ENCODE measurements around the gene MRAP2. TPM values are rescaled to one million over a fixed set of nuclear protein-coding genes. Genes with fewer than 3 reads are reported as not detected.

MRAP2 gene
- polyA plus RNA-seq, 1 donor from 2014 or later = 1.0 TPM

DNA sequence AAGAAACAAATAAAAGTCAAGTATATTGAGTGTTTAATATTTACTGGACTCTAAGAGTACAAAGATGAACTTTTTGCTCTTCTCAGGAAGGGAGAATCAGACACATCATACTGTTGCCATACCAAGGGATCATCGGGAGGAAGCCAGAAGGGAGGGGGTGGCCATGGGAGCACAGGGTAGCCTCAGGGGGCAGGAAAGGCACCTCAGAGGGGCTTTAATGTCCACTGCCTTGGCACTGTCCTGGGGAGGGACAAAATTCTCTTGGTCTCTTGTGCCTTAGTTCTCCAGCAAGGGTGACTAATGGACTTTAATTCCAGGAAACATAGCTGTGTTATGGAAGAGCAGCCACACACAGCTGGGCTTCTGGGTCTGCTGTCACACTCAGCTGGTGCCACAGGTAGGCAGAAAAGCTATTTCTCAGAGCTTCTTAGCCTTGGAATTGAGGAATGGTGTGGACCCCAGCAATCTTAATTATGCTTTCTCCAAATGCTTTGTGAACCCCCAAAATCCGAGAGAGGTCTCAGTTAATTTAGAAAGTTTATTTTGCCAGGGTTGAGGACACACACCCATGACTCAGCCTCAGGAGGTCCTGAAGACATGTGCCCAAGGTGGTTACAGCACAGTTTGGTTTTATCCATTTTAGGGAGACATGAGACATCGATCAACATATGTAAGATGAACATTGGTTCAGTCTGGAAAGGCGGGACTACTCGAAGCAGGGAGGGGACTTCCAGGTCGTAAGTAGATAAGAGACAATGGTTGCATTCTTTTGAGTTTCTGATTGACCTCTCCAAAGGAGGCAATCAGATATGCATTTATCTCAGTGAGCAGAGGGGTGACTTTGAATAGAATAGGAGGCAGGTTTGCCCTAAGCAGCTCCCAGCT lies 53.2 kb downstream of the MRAP2 start:
- Histone ChIP-seq H3K9me2 (ENCODE audit: insufficient read depth, low read length) (no peaks in the 10 kb centered on the region), H3K79me2 (replicated peaks; ENCODE audit: insufficient read depth, low read length) (no peaks in the 10 kb centered on the region), H3K9me3 (ENCODE audit: low read length) (no peaks in the 10 kb centered on the region), H3F3A (ENCODE audit: insufficient read depth, low read length, poor library complexity, severe bottlenecking) (no peaks in the 10 kb centered on the region), H3K27ac (ENCODE audit: low read length) (no peak overlapping the region), H4K20me1 (ENCODE audit: insufficient read depth) (no peaks in the 10 kb centered on the region), H3K4me2 (ENCODE audit: low read length) (no peak overlapping the region), H3K4me3 (ENCODE audit: low read length) (no peak overlapping the region), H3K36me3 (ENCODE audit: insufficient read depth, low read length) (no peaks in the 10 kb centered on the region), H3K27me3 (ENCODE audit: insufficient read depth, low read depth, low read length) (no peaks in the 10 kb centered on the region), H3K9ac (ENCODE audit: low read length) (no peak overlapping the region), H2AFZ (ENCODE audit: low read depth, low read length) (no peak overlapping the region)
- TF ChIP-seq, protein P1, sequence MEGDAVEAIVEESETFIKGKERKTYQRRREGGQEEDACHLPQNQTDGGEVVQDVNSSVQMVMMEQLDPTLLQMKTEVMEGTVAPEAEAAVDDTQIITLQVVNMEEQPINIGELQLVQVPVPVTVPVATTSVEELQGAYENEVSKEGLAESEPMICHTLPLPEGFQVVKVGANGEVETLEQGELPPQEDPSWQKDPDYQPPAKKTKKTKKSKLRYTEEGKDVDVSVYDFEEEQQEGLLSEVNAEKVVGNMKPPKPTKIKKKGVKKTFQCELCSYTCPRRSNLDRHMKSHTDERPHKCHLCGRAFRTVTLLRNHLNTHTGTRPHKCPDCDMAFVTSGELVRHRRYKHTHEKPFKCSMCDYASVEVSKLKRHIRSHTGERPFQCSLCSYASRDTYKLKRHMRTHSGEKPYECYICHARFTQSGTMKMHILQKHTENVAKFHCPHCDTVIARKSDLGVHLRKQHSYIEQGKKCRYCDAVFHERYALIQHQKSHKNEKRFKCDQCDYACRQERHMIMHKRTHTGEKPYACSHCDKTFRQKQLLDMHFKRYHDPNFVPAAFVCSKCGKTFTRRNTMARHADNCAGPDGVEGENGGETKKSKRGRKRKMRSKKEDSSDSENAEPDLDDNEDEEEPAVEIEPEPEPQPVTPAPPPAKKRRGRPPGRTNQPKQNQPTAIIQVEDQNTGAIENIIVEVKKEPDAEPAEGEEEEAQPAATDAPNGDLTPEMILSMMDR (IDR thresholded peaks at IDR 0.05; ENCODE audit: poor library complexity, severe bottlenecking) = no peak
- TF ChIP-seq MXI1 (conservative IDR thresholded peaks at IDR 0.05; ENCODE audit: poor library complexity, severe bottlenecking) (no peak), TAF1 (IDR thresholded peaks at IDR 0.05; ENCODE audit: low read depth) (no peak), RAD21 (conservative IDR thresholded peaks at IDR 0.05) (no peak), EZH2 (IDR thresholded peaks at IDR 0.05; ENCODE audit: borderline replicate concordance, insufficient read depth, low read length, poor library complexity, severe bottlenecking) (no peak), EP300 (conservative IDR thresholded peaks at IDR 0.05; ENCODE audit: poor library complexity, severe bottlenecking) (no peak), SMC3 (conservative IDR thresholded peaks at IDR 0.05; ENCODE audit: poor library complexity) (no peak), POLR2AphosphoS5 (IDR thresholded peaks at IDR 0.05) (no peak)
- TF ChIP-seq, protein P2, sequence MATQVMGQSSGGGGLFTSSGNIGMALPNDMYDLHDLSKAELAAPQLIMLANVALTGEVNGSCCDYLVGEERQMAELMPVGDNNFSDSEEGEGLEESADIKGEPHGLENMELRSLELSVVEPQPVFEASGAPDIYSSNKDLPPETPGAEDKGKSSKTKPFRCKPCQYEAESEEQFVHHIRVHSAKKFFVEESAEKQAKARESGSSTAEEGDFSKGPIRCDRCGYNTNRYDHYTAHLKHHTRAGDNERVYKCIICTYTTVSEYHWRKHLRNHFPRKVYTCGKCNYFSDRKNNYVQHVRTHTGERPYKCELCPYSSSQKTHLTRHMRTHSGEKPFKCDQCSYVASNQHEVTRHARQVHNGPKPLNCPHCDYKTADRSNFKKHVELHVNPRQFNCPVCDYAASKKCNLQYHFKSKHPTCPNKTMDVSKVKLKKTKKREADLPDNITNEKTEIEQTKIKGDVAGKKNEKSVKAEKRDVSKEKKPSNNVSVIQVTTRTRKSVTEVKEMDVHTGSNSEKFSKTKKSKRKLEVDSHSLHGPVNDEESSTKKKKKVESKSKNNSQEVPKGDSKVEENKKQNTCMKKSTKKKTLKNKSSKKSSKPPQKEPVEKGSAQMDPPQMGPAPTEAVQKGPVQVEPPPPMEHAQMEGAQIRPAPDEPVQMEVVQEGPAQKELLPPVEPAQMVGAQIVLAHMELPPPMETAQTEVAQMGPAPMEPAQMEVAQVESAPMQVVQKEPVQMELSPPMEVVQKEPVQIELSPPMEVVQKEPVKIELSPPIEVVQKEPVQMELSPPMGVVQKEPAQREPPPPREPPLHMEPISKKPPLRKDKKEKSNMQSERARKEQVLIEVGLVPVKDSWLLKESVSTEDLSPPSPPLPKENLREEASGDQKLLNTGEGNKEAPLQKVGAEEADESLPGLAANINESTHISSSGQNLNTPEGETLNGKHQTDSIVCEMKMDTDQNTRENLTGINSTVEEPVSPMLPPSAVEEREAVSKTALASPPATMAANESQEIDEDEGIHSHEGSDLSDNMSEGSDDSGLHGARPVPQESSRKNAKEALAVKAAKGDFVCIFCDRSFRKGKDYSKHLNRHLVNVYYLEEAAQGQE (IDR thresholded peaks at IDR 0.05; ENCODE audit: borderline replicate concordance) = no peak

DNA sequence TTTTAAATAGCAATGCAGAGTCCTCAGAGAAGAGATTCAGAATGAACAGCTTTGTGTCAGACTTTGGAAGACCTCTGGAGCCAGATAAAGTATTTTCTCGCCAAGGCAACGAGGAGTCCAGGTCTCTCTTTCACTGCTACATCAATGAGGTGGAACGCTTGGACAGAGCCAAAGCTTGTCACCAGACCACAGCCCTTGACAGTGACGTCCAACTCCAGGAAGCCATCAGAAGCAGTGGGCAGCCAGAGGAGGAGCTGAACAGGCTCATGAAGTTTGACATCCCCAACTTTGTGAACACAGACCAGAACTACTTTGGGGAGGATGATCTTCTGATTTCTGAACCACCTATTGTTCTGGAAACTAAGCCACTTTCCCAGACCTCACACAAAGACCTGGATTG lies 55.5 kb downstream of the MRAP2 start:
- Histone ChIP-seq H3K4me3 (ENCODE audit: low read length) (no peak overlapping the region), H3K4me2 (ENCODE audit: low read length) (no peak overlapping the region), H3K27me3 (ENCODE audit: insufficient read depth, low read depth, low read length) (no peaks in the 10 kb centered on the region), H3K79me2 (replicated peaks; ENCODE audit: insufficient read depth, low read length) (no peaks in the 10 kb centered on the region), H3K9ac (ENCODE audit: low read length) (no peak overlapping the region), H2AFZ (ENCODE audit: low read depth, low read length) (no peak overlapping the region), H4K20me1 (ENCODE audit: insufficient read depth) (no peaks in the 10 kb centered on the region), H3K27ac (ENCODE audit: low read length) (no peak overlapping the region), H3K9me2 (ENCODE audit: insufficient read depth, low read length) (no peaks in the 10 kb centered on the region), H3K36me3 (ENCODE audit: insufficient read depth, low read length) (no peaks in the 10 kb centered on the region), H3F3A (ENCODE audit: insufficient read depth, low read length, poor library complexity, severe bottlenecking) (no peaks in the 10 kb centered on the region), H3K9me3 (ENCODE audit: low read length) (no peaks in the 10 kb centered on the region)
- TF ChIP-seq MXI1 (conservative IDR thresholded peaks at IDR 0.05; ENCODE audit: poor library complexity, severe bottlenecking) = no peak

Measured in neural cell (in vitro differentiated cells).